HCT116 (cell line): ENCODE measurements around the gene SORBS1. TPM values are rescaled to one million over a fixed set of nuclear protein-coding genes. Genes with fewer than 3 reads are reported as not detected.

ENCODE experiments used
- ATAC-seq: fragments of 200-7000 bp; cut with Tn5 transposase; 2 replicates; pipeline ENCODE4 v1.9.1; 2020; ENCODE audit warnings: mild to moderate bottlenecking, moderate library complexity
- BruUV-seq: library from RNA; stranded (reverse); fragments of 400-500 nt; replicated peaks from 2 replicates; lab custom pipeline; 2021; lab: Mats Ljungman, UMichigan
- CTCF ChIA-PET: fragments of 300-600 bp; sonication (Branson Sonifier 250); formaldehyde crosslinking; loops from one replicate; lab custom pipeline; 2021; ENCODE audit warnings: antibody characterized with exemption; lab: Charles Lee
- POLR2A ChIA-PET: fragments of 300-600, 350-600 bp; sonication (Branson Sonifier 250); formaldehyde crosslinking; loops from one replicate; lab custom pipeline; 2021; ENCODE audit warnings: antibody characterized with exemption; lab: Charles Lee
- RAD21 ChIA-PET, 2 experiments: fragments of 300-600 bp; sonication (Branson Sonifier 250); formaldehyde crosslinking; loops; one replicate each; lab custom pipeline; 2023; ENCODE audit warnings: low total read pairs in 2 of 2; ENCODE audit not compliant: uncharacterized antibody in 2 of 2, unreplicated experiment in 2 of 2, low non-redundant PET in 1 of 2; lab: Charles Lee
- DNase-seq: peaks from one replicate; pipeline ENCODE4 v3.0.0-alpha.2; 2010; ENCODE audit warnings: low read depth, low spot score
- H2AFZ ChIP-seq: fragments of 200-600 bp; shearing (Covaris generic), sonication (generic); 2 replicates; pipeline ENCODE4 v1.6.1; 2017; ENCODE audit warnings: low read depth, mixed run types, mixed read lengths, antibody characterized with exemption, low read length; ENCODE audit not compliant: poor library complexity, severe bottlenecking
- H3K27ac ChIP-seq: 2 replicates; pipeline ENCODE4 v1.5.1; 2012; ENCODE audit warnings: low read depth, low read length
- H3K27me3 ChIP-seq: fragments of 200-600 bp; sonication (generic); 2 replicates; pipeline ENCODE4 v1.6.1; 2016; ENCODE audit warnings: mixed run types, low read length, mixed read lengths; ENCODE audit not compliant: insufficient read depth
- H3K36me3 ChIP-seq, 2 experiments: fragments of 200-500 bp in 1 of 2; fragments of 200-600 bp in 1 of 2; sonication (Bioruptor generic) in 1 of 2; sonication (generic) in 1 of 2; 2 replicates each; pipeline versions ENCODE4 v1.5.1 to v1.6.1; 2014 to 2016; ENCODE audit warnings: low read length in 2 of 2, inconsistent platforms in 1 of 2, mixed read lengths in 1 of 2, mixed run types in 1 of 2; ENCODE audit not compliant: insufficient read depth in 2 of 2, control insufficient read depth in 1 of 2
- H3K4me1 ChIP-seq, 2 experiments: fragments of 200-600 bp in 1 of 2; sonication (generic) in 1 of 2; 2 replicates each; pipeline versions ENCODE4 v1.5.1 to v1.6.1; 2012 to 2017; ENCODE audit warnings: low read length in 2 of 2, inconsistent platforms in 1 of 2, mild to moderate bottlenecking in 1 of 2, mixed read lengths in 1 of 2, mixed run types in 1 of 2, moderate library complexity in 1 of 2; ENCODE audit not compliant: insufficient read depth in 2 of 2, control insufficient read depth in 1 of 2
- H3K4me2 ChIP-seq: fragments of 200-600 bp; sonication (generic); 2 replicates; pipeline ENCODE4 v1.6.1; 2017; ENCODE audit warnings: mixed run types, low read length, mixed read lengths
- H3K4me3 ChIP-seq, 2 experiments: fragments of 200-600 bp in 1 of 2; sonication (generic) in 1 of 2; replicated peaks in 1 of 2; 2 replicates each; pipeline ENCODE4 v1.5.1; 2011 to 2016; ENCODE audit warnings: low read length in 2 of 2, control low read depth in 1 of 2, low read depth in 1 of 2, mild to moderate bottlenecking in 1 of 2, mixed read lengths in 1 of 2, mixed run types in 1 of 2
- H3K79me2 ChIP-seq: fragments of 200-600 bp; sonication (generic); 2 replicates; pipeline ENCODE4 v1.6.1; 2017; ENCODE audit warnings: mild to moderate bottlenecking, mixed run types, low read length, moderate library complexity, mixed read lengths; ENCODE audit not compliant: insufficient read depth
- H3K9ac ChIP-seq: fragments of 200-600 bp; sonication (generic); 2 replicates; pipeline ENCODE4 v1.6.1; 2016; ENCODE audit warnings: low read length, mixed read lengths
- H3K9me2 ChIP-seq: fragments of 200-600 bp; sonication (generic), shearing (Covaris generic); 2 replicates; pipeline ENCODE4 v1.6.1; 2017; ENCODE audit warnings: mixed run types, mild to moderate bottlenecking, moderate library complexity; ENCODE audit not compliant: insufficient read depth
- H3K9me3 ChIP-seq, 2 experiments: fragments of 200-500 bp in 1 of 2; fragments of 200-600 bp in 1 of 2; sonication (Bioruptor generic) in 1 of 2; sonication (generic) in 1 of 2; 2 replicates each; pipeline ENCODE4 v1.6.1; 2014 to 2017; ENCODE audit warnings: low read length in 2 of 2, mixed read lengths in 2 of 2, inconsistent platforms in 1 of 2, low read depth in 1 of 2, mild to moderate bottlenecking in 1 of 2, mixed run types in 1 of 2, moderate library complexity in 1 of 2; ENCODE audit not compliant: control insufficient read depth in 1 of 2, insufficient read depth in 1 of 2
- H4K20me1 ChIP-seq: fragments of 200-600 bp; sonication (generic), shearing (Covaris generic); 2 replicates; pipeline ENCODE4 v1.6.1; 2017; ENCODE audit warnings: mixed run types, mild to moderate bottlenecking, moderate library complexity; ENCODE audit not compliant: insufficient read depth
- CEBPB ChIP-seq: IDR thresholded peaks from 2 replicates; pipeline ENCODE4 v1.6.1; 2012; ENCODE audit warnings: low read depth
- ELF1 ChIP-seq: IDR thresholded peaks from 2 replicates; pipeline ENCODE4 v1.6.1; 2012; ENCODE audit warnings: low read depth, borderline replicate concordance
- EZH2 ChIP-seq: fragments of 200-600 bp; sonication (generic); IDR thresholded peaks from 2 replicates; pipeline ENCODE4 v1.6.1; 2017; ENCODE audit warnings: antibody characterized with exemption, mixed run types
- EZH2phosphoT487 ChIP-seq: fragments of 200-600 bp; IDR thresholded peaks from 2 replicates; pipeline ENCODE4 v1.6.1; 2018; ENCODE audit warnings: antibody characterized with exemption, borderline replicate concordance
- SRF ChIP-seq: IDR thresholded peaks from 2 replicates; pipeline ENCODE4 v1.6.1; 2012; ENCODE audit warnings: low read depth
- YY1 ChIP-seq: IDR thresholded peaks from 2 replicates; pipeline ENCODE4 v1.6.1; 2011; ENCODE audit warnings: low read length, low read depth, moderate library complexity, mild to moderate bottlenecking; ENCODE audit not compliant: insufficient replicate concordance; ENCODE audit errors: extremely low read depth
- ZFX ChIP-seq: fragments of 450-650 bp; IDR thresholded peaks from 2 replicates; pipeline ENCODE4 v1.6.1; 2017
- ZNF274 ChIP-seq: fragments of 200-500 bp; sonication (Bioruptor generic); IDR thresholded peaks from 2 replicates; pipeline ENCODE4 v1.6.1; 2014; ENCODE audit warnings: mild to moderate bottlenecking, low read depth, low read length, inconsistent platforms
- intact Hi-C: fragments of 100-400 bp; cut with micrococcal nuclease; formaldehyde crosslinking; loops from 2 replicates; pipeline ENCODE4 v1.10.0; 2022
- total RNA-seq: library from RNA; stranded (reverse); gene quantifications from one replicate; pipeline ENCODE4 v1.2.1, GENCODE V29; 2021; ENCODE audit not compliant: unreplicated experiment
- TF ChIP-seq, protein P1 (sequence below): IDR thresholded peaks from 2 replicates; pipeline ENCODE4 v1.6.1; 2011; ENCODE audit warnings: mild to moderate bottlenecking, low read length, moderate library complexity; ENCODE audit not compliant: insufficient replicate concordance; ENCODE audit errors: extremely low read depth
- TF ChIP-seq, protein P2 (sequence below): IDR thresholded peaks from 2 replicates; pipeline ENCODE4 v1.6.1; 2012
- TF ChIP-seq, protein P3 (sequence below), 3 experiments: fragments of 200-600 bp in 1 of 3; sonication (generic) in 1 of 3; IDR thresholded peaks in 2 of 3; conservative IDR thresholded peaks in 1 of 3; 2 replicates each; pipeline ENCODE4 v1.5.1; 2012 to 2017; ENCODE audit warnings: low read depth in 2 of 3, low read length in 2 of 3, antibody characterized with exemption in 1 of 3, borderline replicate concordance in 1 of 3, control low read depth in 1 of 3, mild to moderate bottlenecking in 1 of 3, mixed read lengths in 1 of 3, mixed run types in 1 of 3, moderate library complexity in 1 of 3; ENCODE audit not compliant: insufficient read depth in 1 of 3
- TF ChIP-seq, protein P4 (sequence below): IDR thresholded peaks from 2 replicates; pipeline ENCODE4 v1.6.1; 2012

Gene SORBS1
- total RNA-seq, 1 experiment from 2014 or later, result 3.4 TPM

DNA sequence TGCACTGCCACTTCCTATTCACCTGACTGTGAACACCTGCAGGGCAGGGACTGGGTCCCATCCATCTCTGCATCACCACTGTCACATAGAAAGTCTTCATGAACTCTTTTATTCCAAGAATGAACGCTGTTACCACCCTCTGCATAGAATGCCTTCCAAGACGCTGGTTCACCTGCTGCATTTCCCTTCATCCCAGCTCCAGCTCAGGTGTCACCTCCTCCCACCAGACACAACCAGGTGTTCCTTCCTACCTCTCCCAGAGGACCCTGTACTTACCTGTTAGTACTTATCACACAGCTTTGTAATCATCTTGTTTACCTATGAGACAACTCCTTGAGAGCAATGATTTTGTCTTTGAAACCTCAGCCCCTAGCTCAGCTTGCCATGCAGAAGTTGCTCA, 31.1 kb downstream of the SORBS1 start:
- DNase-seq (no peak), ATAC-seq (no peak)
- Histone ChIP-seq H3K9me3 (no peaks in the 10 kb centered on the region), H3K36me3 (no peaks in the 10 kb centered on the region), H3K4me2 (no peak overlapping the region), H3K27me3 (no peaks in the 10 kb centered on the region), H3K9ac (no peak overlapping the region), H2AFZ (no peak overlapping the region), H3K4me3 (no peak overlapping the region), H4K20me1 (no peaks in the 10 kb centered on the region), H3K27ac (no peak overlapping the region), H3K4me1 (peaks cover 2 to 15% of the 10 kb centered on the region in 2 experiments), H3K79me2 (no peaks in the 10 kb centered on the region), H3K9me2 (no peaks in the 10 kb centered on the region)
- intact Hi-C loops, result no loop called here
- ChIA-PET RAD21 (no interaction called here), POLR2A (no interaction called here), CTCF (no interaction called here)
- no peak for TF ChIP-seq EZH2
- no peak for TF ChIP-seq YY1
- TF ChIP-seq ZNF274, result no peak
- no peak for TF ChIP-seq ELF1
- TF ChIP-seq, protein P1, sequence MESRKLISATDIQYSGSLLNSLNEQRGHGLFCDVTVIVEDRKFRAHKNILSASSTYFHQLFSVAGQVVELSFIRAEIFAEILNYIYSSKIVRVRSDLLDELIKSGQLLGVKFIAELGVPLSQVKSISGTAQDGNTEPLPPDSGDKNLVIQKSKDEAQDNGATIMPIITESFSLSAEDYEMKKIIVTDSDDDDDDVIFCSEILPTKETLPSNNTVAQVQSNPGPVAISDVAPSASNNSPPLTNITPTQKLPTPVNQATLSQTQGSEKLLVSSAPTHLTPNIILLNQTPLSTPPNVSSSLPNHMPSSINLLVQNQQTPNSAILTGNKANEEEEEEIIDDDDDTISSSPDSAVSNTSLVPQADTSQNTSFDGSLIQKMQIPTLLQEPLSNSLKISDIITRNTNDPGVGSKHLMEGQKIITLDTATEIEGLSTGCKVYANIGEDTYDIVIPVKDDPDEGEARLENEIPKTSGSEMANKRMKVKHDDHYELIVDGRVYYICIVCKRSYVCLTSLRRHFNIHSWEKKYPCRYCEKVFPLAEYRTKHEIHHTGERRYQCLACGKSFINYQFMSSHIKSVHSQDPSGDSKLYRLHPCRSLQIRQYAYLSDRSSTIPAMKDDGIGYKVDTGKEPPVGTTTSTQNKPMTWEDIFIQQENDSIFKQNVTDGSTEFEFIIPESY, result no peak
- TF ChIP-seq EZH2phosphoT487, result no peak
- TF ChIP-seq SRF, result no peak
- TF ChIP-seq, protein P2, sequence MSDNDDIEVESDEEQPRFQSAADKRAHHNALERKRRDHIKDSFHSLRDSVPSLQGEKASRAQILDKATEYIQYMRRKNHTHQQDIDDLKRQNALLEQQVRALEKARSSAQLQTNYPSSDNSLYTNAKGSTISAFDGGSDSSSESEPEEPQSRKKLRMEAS, result no peak
- TF ChIP-seq, protein P3, sequence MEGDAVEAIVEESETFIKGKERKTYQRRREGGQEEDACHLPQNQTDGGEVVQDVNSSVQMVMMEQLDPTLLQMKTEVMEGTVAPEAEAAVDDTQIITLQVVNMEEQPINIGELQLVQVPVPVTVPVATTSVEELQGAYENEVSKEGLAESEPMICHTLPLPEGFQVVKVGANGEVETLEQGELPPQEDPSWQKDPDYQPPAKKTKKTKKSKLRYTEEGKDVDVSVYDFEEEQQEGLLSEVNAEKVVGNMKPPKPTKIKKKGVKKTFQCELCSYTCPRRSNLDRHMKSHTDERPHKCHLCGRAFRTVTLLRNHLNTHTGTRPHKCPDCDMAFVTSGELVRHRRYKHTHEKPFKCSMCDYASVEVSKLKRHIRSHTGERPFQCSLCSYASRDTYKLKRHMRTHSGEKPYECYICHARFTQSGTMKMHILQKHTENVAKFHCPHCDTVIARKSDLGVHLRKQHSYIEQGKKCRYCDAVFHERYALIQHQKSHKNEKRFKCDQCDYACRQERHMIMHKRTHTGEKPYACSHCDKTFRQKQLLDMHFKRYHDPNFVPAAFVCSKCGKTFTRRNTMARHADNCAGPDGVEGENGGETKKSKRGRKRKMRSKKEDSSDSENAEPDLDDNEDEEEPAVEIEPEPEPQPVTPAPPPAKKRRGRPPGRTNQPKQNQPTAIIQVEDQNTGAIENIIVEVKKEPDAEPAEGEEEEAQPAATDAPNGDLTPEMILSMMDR (IDR thresholded peaks at IDR 0.05 in 2 of 3, conservative IDR thresholded peaks at IDR 0.05 in 1 of 3; ENCODE audit: borderline replicate concordance in 1 of 3, insufficient read depth in 1 of 3, low read depth in 2 of 3, low read length in 2 of 3), result no peak
- TF ChIP-seq ZFX, result no peak
- TF ChIP-seq CEBPB, result no peak
- TF ChIP-seq, protein P4, sequence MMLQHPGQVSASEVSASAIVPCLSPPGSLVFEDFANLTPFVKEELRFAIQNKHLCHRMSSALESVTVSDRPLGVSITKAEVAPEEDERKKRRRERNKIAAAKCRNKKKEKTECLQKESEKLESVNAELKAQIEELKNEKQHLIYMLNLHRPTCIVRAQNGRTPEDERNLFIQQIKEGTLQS, result no peak
- BruUV-seq, result no TSS peak
